ENCODE results near the gene SVIP. TPM values are rescaled to one million over a fixed set of nuclear protein-coding genes. Genes with fewer than 3 reads are reported as not detected.
A peak's percentile ranks its signal among the peaks of the same experiment; 100 is the strongest.

The SVIP gene
- polyA plus RNA-seq, 3 donors = 1.0 to 3.1 (median 2.6) TPM

GRCh38 chr11:22859756-22860155, 30.2 kb upstream of the SVIP start:
- no peaks in the 10 kb centered on the region for H3K9me3 ChIP-seq (replicated peaks in 1 of 2; ENCODE audit: control insufficient read depth in 1 of 2, insufficient read depth in 1 of 2, low read length in 2 of 2)
- no peaks in the 10 kb centered on the region for H3K4me1 ChIP-seq (ENCODE audit: control insufficient read depth in 1 of 2, insufficient read depth in 2 of 2, low read length in 2 of 2)
- H3K27ac Mint-ChIP-seq = no peak overlapping the region
- no peak overlapping the region for H3K4me3 Mint-ChIP-seq
- no peaks in the 10 kb centered on the region for H3K36me3 ChIP-seq (replicated peaks in 1 of 2; ENCODE audit: control insufficient read depth in 1 of 2, insufficient read depth in 2 of 2, low read length in 2 of 2)
- TF ChIP-seq, protein P1, sequence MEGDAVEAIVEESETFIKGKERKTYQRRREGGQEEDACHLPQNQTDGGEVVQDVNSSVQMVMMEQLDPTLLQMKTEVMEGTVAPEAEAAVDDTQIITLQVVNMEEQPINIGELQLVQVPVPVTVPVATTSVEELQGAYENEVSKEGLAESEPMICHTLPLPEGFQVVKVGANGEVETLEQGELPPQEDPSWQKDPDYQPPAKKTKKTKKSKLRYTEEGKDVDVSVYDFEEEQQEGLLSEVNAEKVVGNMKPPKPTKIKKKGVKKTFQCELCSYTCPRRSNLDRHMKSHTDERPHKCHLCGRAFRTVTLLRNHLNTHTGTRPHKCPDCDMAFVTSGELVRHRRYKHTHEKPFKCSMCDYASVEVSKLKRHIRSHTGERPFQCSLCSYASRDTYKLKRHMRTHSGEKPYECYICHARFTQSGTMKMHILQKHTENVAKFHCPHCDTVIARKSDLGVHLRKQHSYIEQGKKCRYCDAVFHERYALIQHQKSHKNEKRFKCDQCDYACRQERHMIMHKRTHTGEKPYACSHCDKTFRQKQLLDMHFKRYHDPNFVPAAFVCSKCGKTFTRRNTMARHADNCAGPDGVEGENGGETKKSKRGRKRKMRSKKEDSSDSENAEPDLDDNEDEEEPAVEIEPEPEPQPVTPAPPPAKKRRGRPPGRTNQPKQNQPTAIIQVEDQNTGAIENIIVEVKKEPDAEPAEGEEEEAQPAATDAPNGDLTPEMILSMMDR (IDR thresholded peaks at IDR 0.05) = no peak
- no peaks in the 10 kb centered on the region for H3K79me2 ChIP-seq (ENCODE audit: insufficient read depth, low read length)
- H3K4me2 ChIP-seq (replicated peaks; ENCODE audit: extremely low read depth, low read length, poor library complexity, severe bottlenecking) = no peak overlapping the region
- no peak overlapping the region for H3K9ac ChIP-seq (ENCODE audit: insufficient read depth, low read length, poor library complexity, severe bottlenecking)
- intact Hi-C loops (cut with micrococcal nuclease) = no loop called here
- H3K27me3 Mint-ChIP-seq (ENCODE audit: low read depth in 3 of 3) = peaks cover 0 to 2% (median 0%) of the 10 kb centered on the region in 3 donors
- no peak for DNase-seq
- no peak overlapping the region for H2AFZ ChIP-seq (ENCODE audit: insufficient read depth, low read depth, low read length, poor library complexity, severe bottlenecking)
- no peak overlapping the region for H3K27ac ChIP-seq (ENCODE audit: low read depth in 1 of 2, low read length in 2 of 2)
- no peaks in the 10 kb centered on the region for H3K4me1 Mint-ChIP-seq
- WGBS (ENCODE audit: insufficient coverage) = 60% methylated on average over 1 of the region's 6 CpGs
- no peaks in the 10 kb centered on the region for H3K27me3 ChIP-seq (ENCODE audit: control insufficient read depth in 2 of 2, insufficient read depth in 2 of 2, low read length in 2 of 2)
- peaks cover 0 to 6% (median 2%) of the 10 kb centered on the region in 7 donors for H3K9me3 Mint-ChIP-seq
- no peaks in the 10 kb centered on the region for H4K20me1 ChIP-seq (ENCODE audit: insufficient read depth, low read length)
- H3K4me3 ChIP-seq (replicated peaks in 1 of 3; ENCODE audit: low read depth in 2 of 3, low read length in 3 of 3) = no peak overlapping the region
- H3K36me3 Mint-ChIP-seq = no peaks in the 10 kb centered on the region

DNA sequence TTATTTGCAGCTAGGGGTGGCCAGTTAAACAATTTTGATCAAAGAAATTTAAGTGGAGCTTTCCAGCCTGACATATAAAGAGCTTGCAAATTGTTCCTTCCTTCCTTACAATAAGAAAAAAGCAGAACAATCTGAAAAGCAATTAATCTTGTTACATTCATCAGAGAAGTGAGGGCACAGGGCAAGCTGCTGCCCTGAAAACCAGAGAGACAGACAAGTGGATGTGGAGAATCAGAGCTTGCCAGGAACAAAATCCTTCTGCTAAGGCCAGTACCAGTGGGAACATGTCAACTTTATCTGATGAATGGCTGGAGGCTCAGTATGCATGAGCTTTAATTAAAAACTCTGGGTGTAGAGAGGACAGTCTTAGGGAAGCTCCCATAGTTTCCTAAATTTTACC, 21.9 kb upstream of the SVIP start:
- intact Hi-C loops (cut with micrococcal nuclease) = no loop called here
- no peaks in the 10 kb centered on the region for H3K27me3 ChIP-seq (ENCODE audit: control insufficient read depth in 2 of 2, insufficient read depth in 2 of 2, low read length in 2 of 2)
- H3K9me3 ChIP-seq (replicated peaks in 1 of 2; ENCODE audit: control insufficient read depth in 1 of 2, insufficient read depth in 1 of 2, low read length in 2 of 2) = no peaks in the 10 kb centered on the region
- no peak overlapping the region for H2AFZ ChIP-seq (ENCODE audit: insufficient read depth, low read depth, low read length, poor library complexity, severe bottlenecking)
- no peaks in the 10 kb centered on the region for H3K79me2 ChIP-seq (ENCODE audit: insufficient read depth, low read length)
- Mint-ChIP-seq H3K4me3 (no peak overlapping the region), H3K27me3 (ENCODE audit: low read depth in 3 of 3) (no peaks in the 10 kb centered on the region), H3K36me3 (no peaks in the 10 kb centered on the region), H3K4me1 (no peaks in the 10 kb centered on the region), H3K9me3 (peaks cover 3 to 12% (median 4%) of the 10 kb centered on the region in 7 donors), H3K27ac (peak overlapping the region in 2 of 7 donors; percentile 9 to 44)
- H3K36me3 ChIP-seq (replicated peaks in 1 of 2; ENCODE audit: control insufficient read depth in 1 of 2, insufficient read depth in 2 of 2, low read length in 2 of 2) = no peaks in the 10 kb centered on the region
- no peaks in the 10 kb centered on the region for H4K20me1 ChIP-seq (ENCODE audit: insufficient read depth, low read length)
- no peak overlapping the region for H3K9ac ChIP-seq (ENCODE audit: insufficient read depth, low read length, poor library complexity, severe bottlenecking)
- H3K4me2 ChIP-seq (replicated peaks; ENCODE audit: extremely low read depth, low read length, poor library complexity, severe bottlenecking) = no peak overlapping the region
- no peaks in the 10 kb centered on the region for H3K4me1 ChIP-seq (ENCODE audit: control insufficient read depth in 1 of 2, insufficient read depth in 2 of 2, low read length in 2 of 2)
- H3K4me3 ChIP-seq (replicated peaks in 1 of 3; ENCODE audit: low read depth in 2 of 3, low read length in 3 of 3) = no peak overlapping the region
- no peak overlapping the region for H3K27ac ChIP-seq (ENCODE audit: low read depth in 1 of 2, low read length in 2 of 2)
- DNase-seq = no peak
- TF ChIP-seq, protein P1 (IDR thresholded peaks at IDR 0.05) = no peak

Data from CD14-positive monocyte (primary cell).